Esophagus muscularis mucosa (tissue), 3 donors: ENCODE results near the gene ELP4.

Experiments
- POLR2A ChIP-seq: fragments of 450-650 bp; IDR thresholded peaks from one replicate; pipeline ENCODE4 v1.6.1; 2017; ENCODE audit warnings: antibody characterized with exemption, moderate library complexity, mild to moderate bottlenecking, low read depth
- TF ChIP-seq, protein P1 (sequence below), 3 experiments: fragments of 200-600 bp in 2 of 3; fragments of 450-650 bp in 1 of 3; sonication (generic) in 2 of 3; IDR thresholded peaks; one replicate each; pipeline ENCODE4 v1.5.1; 2017 to 2019; ENCODE audit warnings: antibody characterized with exemption in 3 of 3, mild to moderate bottlenecking in 2 of 3, moderate library complexity in 1 of 3

DNA sequence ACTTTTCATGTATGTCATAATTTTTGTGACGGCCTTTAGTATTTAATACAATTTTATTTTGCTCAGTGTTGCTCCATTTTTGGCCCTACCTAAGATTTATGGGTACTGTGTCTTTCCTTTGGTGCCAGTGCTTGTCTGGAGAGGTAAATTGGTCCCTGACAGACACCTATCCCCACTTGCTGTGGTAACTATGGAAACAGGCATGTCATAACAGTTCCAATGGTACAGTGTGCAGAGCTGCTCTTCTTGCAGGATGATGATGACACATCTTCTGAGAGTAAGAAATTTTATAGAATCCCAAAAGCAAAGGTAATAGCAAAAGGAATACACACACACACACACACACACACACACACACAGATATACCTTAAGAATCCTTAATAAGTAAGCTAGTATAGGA, 118.5 kb downstream of the ELP4 start:
- TF ChIP-seq, protein P1, sequence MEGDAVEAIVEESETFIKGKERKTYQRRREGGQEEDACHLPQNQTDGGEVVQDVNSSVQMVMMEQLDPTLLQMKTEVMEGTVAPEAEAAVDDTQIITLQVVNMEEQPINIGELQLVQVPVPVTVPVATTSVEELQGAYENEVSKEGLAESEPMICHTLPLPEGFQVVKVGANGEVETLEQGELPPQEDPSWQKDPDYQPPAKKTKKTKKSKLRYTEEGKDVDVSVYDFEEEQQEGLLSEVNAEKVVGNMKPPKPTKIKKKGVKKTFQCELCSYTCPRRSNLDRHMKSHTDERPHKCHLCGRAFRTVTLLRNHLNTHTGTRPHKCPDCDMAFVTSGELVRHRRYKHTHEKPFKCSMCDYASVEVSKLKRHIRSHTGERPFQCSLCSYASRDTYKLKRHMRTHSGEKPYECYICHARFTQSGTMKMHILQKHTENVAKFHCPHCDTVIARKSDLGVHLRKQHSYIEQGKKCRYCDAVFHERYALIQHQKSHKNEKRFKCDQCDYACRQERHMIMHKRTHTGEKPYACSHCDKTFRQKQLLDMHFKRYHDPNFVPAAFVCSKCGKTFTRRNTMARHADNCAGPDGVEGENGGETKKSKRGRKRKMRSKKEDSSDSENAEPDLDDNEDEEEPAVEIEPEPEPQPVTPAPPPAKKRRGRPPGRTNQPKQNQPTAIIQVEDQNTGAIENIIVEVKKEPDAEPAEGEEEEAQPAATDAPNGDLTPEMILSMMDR (IDR thresholded peaks at IDR 0.05): no peak
- no peak for TF ChIP-seq POLR2A
